ENCODE results near the gene FASTK. TPM values are rescaled to one million over a fixed set of nuclear protein-coding genes. Genes with fewer than 3 reads are reported as not detected.

FASTK gene
- total RNA-seq, 1 donor from 2014 or later = 68.0 TPM

DNA sequence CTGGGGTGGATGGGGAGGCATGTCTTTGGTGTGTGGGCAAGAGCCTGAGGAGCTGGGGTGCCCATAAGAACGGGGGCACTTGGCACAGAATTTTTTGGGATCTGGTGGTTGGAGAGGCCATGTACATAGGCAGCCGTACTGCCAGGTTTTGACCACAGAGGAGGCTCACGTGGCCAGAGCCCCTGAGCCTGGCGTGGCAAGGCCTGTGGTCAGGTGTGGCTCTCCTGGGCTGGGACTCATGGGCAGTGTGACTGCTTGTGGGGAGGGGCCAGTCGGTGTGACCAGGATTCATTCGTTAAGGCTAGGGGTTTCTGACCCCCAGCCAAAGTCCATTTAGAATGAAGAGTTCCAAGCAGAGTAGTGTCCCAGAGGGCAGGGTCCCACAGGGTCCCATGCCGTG is 43.9 kb upstream of the FASTK start:
- Mint-ChIP-seq H3K27me3 (ENCODE audit: unreplicated experiment) (peaks cover 23% of the 10 kb centered on the region), H3K9me3 (ENCODE audit: unreplicated experiment) (no peaks in the 10 kb centered on the region), H3K36me3 (ENCODE audit: low read depth, unreplicated experiment) (peaks cover 48% of the 10 kb centered on the region), H3K4me1 (ENCODE audit: unreplicated experiment) (peaks cover 25% of the 10 kb centered on the region), H3K4me3 (ENCODE audit: unreplicated experiment) (peak overlapping the region; percentile 50), H3K27ac (ENCODE audit: unreplicated experiment) (no peak overlapping the region)
- no peak for DNase-seq (ENCODE audit: low spot score)
- TF ChIP-seq, protein P1, sequence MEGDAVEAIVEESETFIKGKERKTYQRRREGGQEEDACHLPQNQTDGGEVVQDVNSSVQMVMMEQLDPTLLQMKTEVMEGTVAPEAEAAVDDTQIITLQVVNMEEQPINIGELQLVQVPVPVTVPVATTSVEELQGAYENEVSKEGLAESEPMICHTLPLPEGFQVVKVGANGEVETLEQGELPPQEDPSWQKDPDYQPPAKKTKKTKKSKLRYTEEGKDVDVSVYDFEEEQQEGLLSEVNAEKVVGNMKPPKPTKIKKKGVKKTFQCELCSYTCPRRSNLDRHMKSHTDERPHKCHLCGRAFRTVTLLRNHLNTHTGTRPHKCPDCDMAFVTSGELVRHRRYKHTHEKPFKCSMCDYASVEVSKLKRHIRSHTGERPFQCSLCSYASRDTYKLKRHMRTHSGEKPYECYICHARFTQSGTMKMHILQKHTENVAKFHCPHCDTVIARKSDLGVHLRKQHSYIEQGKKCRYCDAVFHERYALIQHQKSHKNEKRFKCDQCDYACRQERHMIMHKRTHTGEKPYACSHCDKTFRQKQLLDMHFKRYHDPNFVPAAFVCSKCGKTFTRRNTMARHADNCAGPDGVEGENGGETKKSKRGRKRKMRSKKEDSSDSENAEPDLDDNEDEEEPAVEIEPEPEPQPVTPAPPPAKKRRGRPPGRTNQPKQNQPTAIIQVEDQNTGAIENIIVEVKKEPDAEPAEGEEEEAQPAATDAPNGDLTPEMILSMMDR (IDR thresholded peaks at IDR 0.05; ENCODE audit: unreplicated experiment) = no peak

DNA sequence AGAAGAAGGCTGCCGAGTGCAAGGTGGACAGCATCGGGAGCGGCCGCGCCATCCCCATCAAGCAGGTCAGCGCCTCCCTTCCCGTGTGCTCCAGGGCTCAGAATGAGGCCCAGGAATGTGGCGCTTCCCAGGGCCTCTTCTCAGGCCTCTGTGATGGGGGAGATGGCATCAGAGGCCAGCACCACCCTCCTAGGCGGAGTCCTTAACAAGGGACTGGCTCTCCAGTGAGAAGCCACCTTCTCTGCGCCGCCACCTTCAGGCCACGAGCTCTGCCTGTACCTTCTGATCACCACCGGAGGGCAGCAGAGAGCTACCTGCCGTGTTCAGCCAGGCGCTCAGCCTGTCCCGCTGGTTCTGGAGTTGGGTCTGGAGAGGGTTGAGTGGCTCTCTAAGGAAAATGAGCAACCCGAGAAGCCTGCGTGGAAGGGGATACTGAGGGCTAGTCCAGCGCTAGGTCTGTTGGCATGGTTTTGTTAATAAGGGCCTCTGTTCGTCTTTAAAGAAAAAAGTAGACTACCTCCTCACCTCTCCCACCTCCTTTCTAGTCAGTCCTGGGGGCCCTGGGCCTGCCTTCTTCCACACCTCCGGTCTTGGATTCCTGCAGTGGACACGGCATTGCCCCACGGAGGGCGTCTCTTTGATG is 43.3 kb upstream of the FASTK start:
- Mint-ChIP-seq H3K27ac (ENCODE audit: unreplicated experiment) (no peak overlapping the region), H3K27me3 (ENCODE audit: unreplicated experiment) (peaks cover 26% of the 10 kb centered on the region), H3K9me3 (ENCODE audit: unreplicated experiment) (no peaks in the 10 kb centered on the region), H3K4me3 (ENCODE audit: unreplicated experiment) (no peak overlapping the region), H3K4me1 (ENCODE audit: unreplicated experiment) (peaks cover 25% of the 10 kb centered on the region), H3K36me3 (ENCODE audit: low read depth, unreplicated experiment) (peaks cover 53% of the 10 kb centered on the region)
- TF ChIP-seq, protein P1 (IDR thresholded peaks at IDR 0.05; ENCODE audit: unreplicated experiment) = peak; percentile 95
- DNase-seq (ENCODE audit: low spot score) = peak; percentile 89

GRCh38 chr7:151123158-151123821 is 42.7 kb upstream of the FASTK start:
- H3K27me3 Mint-ChIP-seq (ENCODE audit: unreplicated experiment) = peaks cover 24% of the 10 kb centered on the region

GRCh38 chr7:151122796-151123157 is 42.2 kb upstream of the FASTK start:
- Mint-ChIP-seq H3K27me3 (ENCODE audit: unreplicated experiment) (peaks cover 22% of the 10 kb centered on the region), H3K9me3 (ENCODE audit: unreplicated experiment) (no peaks in the 10 kb centered on the region), H3K27ac (ENCODE audit: unreplicated experiment) (no peak overlapping the region), H3K4me3 (ENCODE audit: unreplicated experiment) (no peak overlapping the region), H3K36me3 (ENCODE audit: low read depth, unreplicated experiment) (peaks cover 57% of the 10 kb centered on the region), H3K4me1 (ENCODE audit: unreplicated experiment) (peaks cover 22% of the 10 kb centered on the region)
- DNase-seq (ENCODE audit: low spot score) = no peak
- TF ChIP-seq, protein P1 (IDR thresholded peaks at IDR 0.05; ENCODE audit: unreplicated experiment) = no peak

More at GRCh38 chr7:151123158-151123821, 42.7 kb upstream of the FASTK start:
- H3K4me3 Mint-ChIP-seq (ENCODE audit: unreplicated experiment) = no peak overlapping the region
- peaks cover 56% of the 10 kb centered on the region for H3K36me3 Mint-ChIP-seq (ENCODE audit: low read depth, unreplicated experiment)
- H3K27ac Mint-ChIP-seq (ENCODE audit: unreplicated experiment) = no peak overlapping the region
- TF ChIP-seq, protein P1 (IDR thresholded peaks at IDR 0.05; ENCODE audit: unreplicated experiment) = no peak
- H3K9me3 Mint-ChIP-seq (ENCODE audit: unreplicated experiment) = no peaks in the 10 kb centered on the region
- DNase-seq (ENCODE audit: low spot score) = no peak
- peaks cover 25% of the 10 kb centered on the region for H3K4me1 Mint-ChIP-seq (ENCODE audit: unreplicated experiment)

GRCh38 chr7:151122276-151122675 is 41.7 kb upstream of the FASTK start:
- Mint-ChIP-seq H3K27me3 (ENCODE audit: unreplicated experiment) (peaks cover 25% of the 10 kb centered on the region), H3K36me3 (ENCODE audit: low read depth, unreplicated experiment) (peaks cover 53% of the 10 kb centered on the region), H3K9me3 (ENCODE audit: unreplicated experiment) (no peaks in the 10 kb centered on the region), H3K4me3 (ENCODE audit: unreplicated experiment) (no peak overlapping the region), H3K27ac (ENCODE audit: unreplicated experiment) (no peak overlapping the region), H3K4me1 (ENCODE audit: unreplicated experiment) (peaks cover 18% of the 10 kb centered on the region)
- TF ChIP-seq, protein P1 (IDR thresholded peaks at IDR 0.05; ENCODE audit: unreplicated experiment) = no peak
- no peak for DNase-seq (ENCODE audit: low spot score)
